ENCODE results near the gene CTDNEP1.
A peak's percentile ranks its signal among the peaks of the same experiment; 100 is the strongest.

The CTDNEP1 gene

GRCh38 chr17:7251661-7252175 is at the start of gene CTDNEP1:
CTDNEP1 (minus strand) TSS chr17:7251734; CDS start chr17:7251296, 438 bp downstream.
- peak; percentile 98 for DNase-seq (ENCODE audit: low read depth)

- no peak for DNase-seq (ENCODE audit: low read depth)
Observed at GRCh38 chr17:7296189-7296861, 44.8 kb upstream of the CTDNEP1 start.

GRCh38 chr17:7295230-7296180 is 44.0 kb upstream of the CTDNEP1 start:
- no peak for DNase-seq (ENCODE audit: low read depth)

GRCh38 chr17:7294614-7295153 is 43.1 kb upstream of the CTDNEP1 start, which contains the start of gene YBX2:
YBX2 (minus strand) TSS chr17:7294639; CDS start chr17:7294500, 139 bp downstream.
- DNase-seq (ENCODE audit: low read depth), result no peak

- DNase-seq (ENCODE audit: low read depth), result no peak
Observed at GRCh38 chr17:7293816-7294613, 42.5 kb upstream of the CTDNEP1 start.

GRCh38 chr17:7293159-7293558 is 41.6 kb upstream of the CTDNEP1 start:
- no peak for DNase-seq (ENCODE audit: low read depth)

GRCh38 chr17:7292729-7293128 is 41.2 kb upstream of the CTDNEP1 start:
- DNase-seq (ENCODE audit: low read depth), result no peak

- no peak for DNase-seq (ENCODE audit: low read depth)
Observed at GRCh38 chr17:7292194-7292593, 40.7 kb upstream of the CTDNEP1 start.

- DNase-seq (ENCODE audit: low read depth), result no peak
Observed at GRCh38 chr17:7290685-7291084, 39.2 kb upstream of the CTDNEP1 start.

GRCh38 chr17:7290166-7290565 is 38.6 kb upstream of the CTDNEP1 start:
- no peak for DNase-seq (ENCODE audit: low read depth)

GRCh38 chr17:7289256-7290032 is 37.9 kb upstream of the CTDNEP1 start:
- DNase-seq (ENCODE audit: low read depth), result no peak

- no peak for DNase-seq (ENCODE audit: low read depth)
Observed at GRCh38 chr17:7285679-7286078, 34.1 kb upstream of the CTDNEP1 start.

- DNase-seq (ENCODE audit: low read depth), result no peak
Observed at GRCh38 chr17:7284911-7285310, 33.4 kb upstream of the CTDNEP1 start.

- no peak for DNase-seq (ENCODE audit: low read depth)
Observed at GRCh38 chr17:7283471-7284216, 32.1 kb upstream of the CTDNEP1 start.

- DNase-seq (ENCODE audit: low read depth), result no peak
Observed at GRCh38 chr17:7282752-7283321, 31.3 kb upstream of the CTDNEP1 start.

- no peak for DNase-seq (ENCODE audit: low read depth)
Observed at GRCh38 chr17:7281953-7282751, 30.6 kb upstream of the CTDNEP1 start.

- DNase-seq (ENCODE audit: low read depth), result peak; percentile 44
Observed at GRCh38 chr17:7281074-7281952, 29.8 kb upstream of the CTDNEP1 start, which contains the start of gene SLC2A4. SLC2A4 (plus strand) TSS chr17:7281718; CDS start chr17:7281935, 217 bp downstream.

Measured in GM04503 (cell line).